HepG2 (cell line): ENCODE results near the gene STK39. TPM values are rescaled to one million over a fixed set of nuclear protein-coding genes. Genes with fewer than 3 reads are reported as not detected.

ENCODE experiments used
- ARNTL ChIP-seq: sonication (generic); formaldehyde crosslinking; IDR thresholded peaks from 2 replicates; pipeline ENCODE4 v1.4.0; 2020; ENCODE audit warnings: mild to moderate bottlenecking, missing genetic modification reagents
- ERF ChIP-seq: IDR thresholded peaks from 2 replicates; pipeline ENCODE4 v1.6.1; 2018; ENCODE audit warnings: missing biosample characterization, missing genetic modification reagents
- FOSL2 ChIP-seq: sonication (generic); formaldehyde crosslinking; IDR thresholded peaks from 2 replicates; pipeline ENCODE4 v1.4.0; 2020; ENCODE audit warnings: missing genetic modification reagents
- HDAC6 ChIP-seq: fragments of 200-600 bp; sonication (generic); IDR thresholded peaks from 2 replicates; pipeline ENCODE4 v1.7.0; 2017; ENCODE audit warnings: mild to moderate bottlenecking, antibody characterized with exemption, low read length, low read depth
- HMG20B ChIP-seq: conservative IDR thresholded peaks from 2 replicates; pipeline ENCODE4 v1.6.1; 2016; ENCODE audit warnings: missing genetic modification reagents, missing compliant biosample characterization
- MEIS1 ChIP-seq: sonication (generic); formaldehyde crosslinking; IDR thresholded peaks from 2 replicates; pipeline ENCODE4 v1.9.0; 2021; ENCODE audit warnings: mild to moderate bottlenecking, missing genetic modification reagents, moderate library complexity, borderline replicate concordance
- NCOR1 ChIP-seq: fragments of 200-600 bp; sonication (generic); IDR thresholded peaks from 2 replicates; pipeline ENCODE4 v1.7.0; 2017; ENCODE audit warnings: antibody characterized with exemption, low read length, borderline replicate concordance
- NR3C1 ChIP-seq: sonication (generic); formaldehyde crosslinking; IDR thresholded peaks from 2 replicates; pipeline ENCODE4 v1.4.0; 2020; ENCODE audit warnings: missing genetic modification reagents
- PHF21A ChIP-seq: sonication (generic); formaldehyde crosslinking; IDR thresholded peaks from 2 replicates; pipeline ENCODE4 v1.5.0; 2020; ENCODE audit warnings: mild to moderate bottlenecking, missing genetic modification reagents
- RXRA ChIP-seq: sonication (generic); formaldehyde crosslinking; IDR thresholded peaks from 2 replicates; pipeline ENCODE4 v1.5.1; 2020; ENCODE audit warnings: missing genetic modification reagents
- SOX6 ChIP-seq, 2 experiments: fragments of 450-650 bp in 1 of 2; sonication (generic) in 1 of 2; formaldehyde crosslinking in 1 of 2; IDR thresholded peaks; 2 replicates each; pipeline versions ENCODE4 v1.4.0 to v1.6.1; 2017 to 2020; ENCODE audit warnings: antibody characterized with exemption in 1 of 2, mild to moderate bottlenecking in 1 of 2, missing genetic modification reagents in 1 of 2
- TARDBP ChIP-seq: sonication (generic); formaldehyde crosslinking; IDR thresholded peaks from 2 replicates; pipeline ENCODE4 v1.8.0; 2022; ENCODE audit warnings: mild to moderate bottlenecking, missing genetic modification reagents
- TFAP4 ChIP-seq: sonication (generic); IDR thresholded peaks from 2 replicates; pipeline ENCODE4 v1.6.1; 2016; ENCODE audit warnings: low read depth, borderline replicate concordance
- ZKSCAN8 ChIP-seq: IDR thresholded peaks from 2 replicates; pipeline ENCODE4 v1.6.1; 2016; ENCODE audit warnings: borderline replicate concordance, missing genetic modification reagents, missing compliant biosample characterization
- ZNF503 ChIP-seq: sonication (generic); formaldehyde crosslinking; IDR thresholded peaks from 2 replicates; pipeline ENCODE4 v1.4.0; 2020; ENCODE audit warnings: missing genetic modification reagents
- ZNF761 ChIP-seq: sonication (generic); formaldehyde crosslinking; conservative IDR thresholded peaks from 2 replicates; pipeline ENCODE4 v1.4.0; 2020; ENCODE audit warnings: mild to moderate bottlenecking, missing genetic modification reagents
- polyA plus RNA-seq, 8 experiments: library from polyadenylated mRNA; depleted of rRNA in 3 of 8; stranded (reverse) in 7 of 8; unstranded in 1 of 8; fragments of >200 nt; fragmentation: Illumina TruSeq in 4 of 8; extraction: Trizol in 4 of 8; gene quantifications; 2 replicates each; pipeline versions ENCODE4 v1.2.1 to v1.2.3, GENCODE V29; 2011 to 2016; ENCODE audit warnings: low read depth in 4 of 8, missing spikeins in 1 of 8, mixed read lengths in 1 of 8; ENCODE audit not compliant: insufficient read depth in 1 of 8
- total RNA-seq, 5 experiments: library from RNA; depleted of rRNA; stranded (reverse); fragments of >200 nt; fragmentation: Illumina TruSeq; extraction: Trizol; gene quantifications; 2 replicates each; pipeline ENCODE4 v1.2.3, GENCODE V29; 2016; ENCODE audit warnings: low read depth in 1 of 5
- TF ChIP-seq, protein P1 (sequence below): sonication (generic); formaldehyde crosslinking; IDR thresholded peaks from 2 replicates; pipeline ENCODE4 v1.4.0; 2020; ENCODE audit warnings: missing genetic modification reagents, borderline replicate concordance
- TF ChIP-seq, protein P2 (sequence below): IDR thresholded peaks from 2 replicates; pipeline ENCODE4 v1.6.1; 2018; ENCODE audit warnings: missing genetic modification reagents, mild to moderate bottlenecking, missing compliant biosample characterization
- TF ChIP-seq, protein P3 (sequence below): sonication (generic); formaldehyde crosslinking; conservative IDR thresholded peaks from 2 replicates; pipeline ENCODE4 v1.4.0; 2020; ENCODE audit warnings: missing genetic modification reagents

Gene STK39
- total and polyA plus RNA-seq, 2 of the 13 experiments (the other 11 are each of a cell fraction or from before 2014, with no cell fraction given): 27.3 to 38.4 TPM

- TF ChIP-seq, protein P1, sequence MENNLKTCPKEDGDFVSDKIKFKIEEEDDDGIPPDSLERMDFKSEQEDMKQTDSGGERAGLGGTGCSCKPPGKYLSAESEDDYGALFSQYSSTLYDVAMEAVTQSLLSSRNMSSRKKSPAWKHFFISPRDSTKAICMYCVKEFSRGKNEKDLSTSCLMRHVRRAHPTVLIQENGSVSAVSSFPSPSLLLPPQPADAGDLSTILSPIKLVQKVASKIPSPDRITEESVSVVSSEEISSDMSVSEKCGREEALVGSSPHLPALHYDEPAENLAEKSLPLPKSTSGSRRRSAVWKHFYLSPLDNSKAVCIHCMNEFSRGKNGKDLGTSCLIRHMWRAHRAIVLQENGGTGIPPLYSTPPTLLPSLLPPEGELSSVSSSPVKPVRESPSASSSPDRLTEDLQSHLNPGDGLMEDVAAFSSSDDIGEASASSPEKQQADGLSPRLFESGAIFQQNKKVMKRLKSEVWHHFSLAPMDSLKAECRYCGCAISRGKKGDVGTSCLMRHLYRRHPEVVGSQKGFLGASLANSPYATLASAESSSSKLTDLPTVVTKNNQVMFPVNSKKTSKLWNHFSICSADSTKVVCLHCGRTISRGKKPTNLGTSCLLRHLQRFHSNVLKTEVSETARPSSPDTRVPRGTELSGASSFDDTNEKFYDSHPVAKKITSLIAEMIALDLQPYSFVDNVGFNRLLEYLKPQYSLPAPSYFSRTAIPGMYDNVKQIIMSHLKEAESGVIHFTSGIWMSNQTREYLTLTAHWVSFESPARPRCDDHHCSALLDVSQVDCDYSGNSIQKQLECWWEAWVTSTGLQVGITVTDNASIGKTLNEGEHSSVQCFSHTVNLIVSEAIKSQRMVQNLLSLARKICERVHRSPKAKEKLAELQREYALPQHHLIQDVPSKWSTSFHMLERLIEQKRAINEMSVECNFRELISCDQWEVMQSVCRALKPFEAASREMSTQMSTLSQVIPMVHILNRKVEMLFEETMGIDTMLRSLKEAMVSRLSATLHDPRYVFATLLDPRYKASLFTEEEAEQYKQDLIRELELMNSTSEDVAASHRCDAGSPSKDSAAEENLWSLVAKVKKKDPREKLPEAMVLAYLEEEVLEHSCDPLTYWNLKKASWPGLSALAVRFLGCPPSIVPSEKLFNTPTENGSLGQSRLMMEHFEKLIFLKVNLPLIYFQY (CRISPR knock-in tag): no peak
- TF ChIP-seq ZNF761 (CRISPR knock-in tag): no peak
- peak; percentile 63; the same call in 1 of the 2 replicates for TF ChIP-seq ERF (CRISPR knock-in tag)
- no peak for TF ChIP-seq HDAC6
- TF ChIP-seq ARNTL (CRISPR knock-in tag): 0 out of 2 replicates have a peak, but pooled peaks have one; percentile 61
- peak; percentile 34; the same call in 1 of the 2 replicates for TF ChIP-seq ZKSCAN8 (CRISPR knock-in tag)
- peak; percentile 100 for TF ChIP-seq SOX6 (IDR thresholded peaks at IDR 0.05)
- TF ChIP-seq SOX6 (CRISPR knock-in tag; IDR thresholded peaks at IDR 0.05): peak; percentile 100
- TF ChIP-seq, protein P2, sequence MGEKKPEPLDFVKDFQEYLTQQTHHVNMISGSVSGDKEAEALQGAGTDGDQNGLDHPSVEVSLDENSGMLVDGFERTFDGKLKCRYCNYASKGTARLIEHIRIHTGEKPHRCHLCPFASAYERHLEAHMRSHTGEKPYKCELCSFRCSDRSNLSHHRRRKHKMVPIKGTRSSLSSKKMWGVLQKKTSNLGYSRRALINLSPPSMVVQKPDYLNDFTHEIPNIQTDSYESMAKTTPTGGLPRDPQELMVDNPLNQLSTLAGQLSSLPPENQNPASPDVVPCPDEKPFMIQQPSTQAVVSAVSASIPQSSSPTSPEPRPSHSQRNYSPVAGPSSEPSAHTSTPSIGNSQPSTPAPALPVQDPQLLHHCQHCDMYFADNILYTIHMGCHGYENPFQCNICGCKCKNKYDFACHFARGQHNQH (CRISPR knock-in tag): peak; percentile 28; the same call in 1 of the 2 replicates
- peak; percentile 63; the same call in 1 of the 2 replicates for TF ChIP-seq MEIS1 (CRISPR knock-in tag)
- TF ChIP-seq NCOR1: peak; percentile 78; the same call in 1 of the 2 replicates
- no peak for TF ChIP-seq RXRA
- 0 out of 2 replicates have a peak, but pooled peaks have one; percentile 28 for TF ChIP-seq PHF21A (CRISPR knock-in tag)
- peak; percentile 48; the same call in 1 of the 2 replicates for TF ChIP-seq FOSL2 (CRISPR knock-in tag)
- TF ChIP-seq HMG20B (CRISPR knock-in tag): 0 out of 2 replicates have a peak, but pooled peaks have one; percentile 49
- TF ChIP-seq, protein P3, sequence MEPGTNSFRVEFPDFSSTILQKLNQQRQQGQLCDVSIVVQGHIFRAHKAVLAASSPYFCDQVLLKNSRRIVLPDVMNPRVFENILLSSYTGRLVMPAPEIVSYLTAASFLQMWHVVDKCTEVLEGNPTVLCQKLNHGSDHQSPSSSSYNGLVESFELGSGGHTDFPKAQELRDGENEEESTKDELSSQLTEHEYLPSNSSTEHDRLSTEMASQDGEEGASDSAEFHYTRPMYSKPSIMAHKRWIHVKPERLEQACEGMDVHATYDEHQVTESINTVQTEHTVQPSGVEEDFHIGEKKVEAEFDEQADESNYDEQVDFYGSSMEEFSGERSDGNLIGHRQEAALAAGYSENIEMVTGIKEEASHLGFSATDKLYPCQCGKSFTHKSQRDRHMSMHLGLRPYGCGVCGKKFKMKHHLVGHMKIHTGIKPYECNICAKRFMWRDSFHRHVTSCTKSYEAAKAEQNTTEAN (CRISPR knock-in tag): peak; percentile 56; the same call in 1 of the 2 replicates
- TF ChIP-seq TFAP4: peak; percentile 35; the same call in 1 of the 2 replicates
- TF ChIP-seq NR3C1 (CRISPR knock-in tag): no peak
- no peak for TF ChIP-seq ZNF503 (CRISPR knock-in tag)
- TF ChIP-seq TARDBP (CRISPR knock-in tag): peak; percentile 57; the same call in 1 of the 2 replicates
These were observed 26.2 kb downstream of the STK39 start (continued) for GRCh38 chr2:168220965-168221819.
